CD14-positive monocyte (primary cell): ENCODE results near the gene ZEB2. TPM values are rescaled to one million over a fixed set of nuclear protein-coding genes. Genes with fewer than 3 reads are reported as not detected.

ENCODE experiments used
- DNase-seq, 3 donors: peaks; one replicate each; pipeline ENCODE4 v3.0.0-alpha.2; 2011 to 2022
- H2AFZ ChIP-seq: 2 replicates; pipeline ENCODE4 v1.6.0; 2012; ENCODE audit warnings: mild to moderate bottlenecking, low read depth, low read length, inconsistent platforms; ENCODE audit not compliant: insufficient read depth, poor library complexity, severe bottlenecking
- H3K27ac ChIP-seq, 2 donors: 1 replicate in 1 of 2; 2 replicates in 1 of 2; pipeline ENCODE4 v1.5.1; 2012 to 2013; ENCODE audit warnings: low read length in 2 of 2, control low read depth in 1 of 2, inconsistent platforms in 1 of 2, low read depth in 1 of 2, mild to moderate bottlenecking in 1 of 2
- H3K27me3 ChIP-seq, 2 donors: one replicate each; pipeline versions ENCODE4 v1.6.0 to v1.6.1; 2011 to 2013; ENCODE audit warnings: low read length in 2 of 2; ENCODE audit not compliant: control insufficient read depth in 2 of 2, insufficient read depth in 2 of 2
- H3K36me3 ChIP-seq, 2 donors: replicated peaks in 1 of 2; 1 replicate in 1 of 2; 2 replicates in 1 of 2; pipeline versions ENCODE4 v1.5.1 to v1.6.1; 2012 to 2013; ENCODE audit warnings: low read length in 2 of 2, control low read depth in 1 of 2, inconsistent platforms in 1 of 2, mild to moderate bottlenecking in 1 of 2; ENCODE audit not compliant: insufficient read depth in 2 of 2, control insufficient read depth in 1 of 2
- H3K4me1 ChIP-seq, 2 donors: 1 replicate in 1 of 2; 2 replicates in 1 of 2; pipeline versions ENCODE4 v1.5.1 to v1.6.1; 2012 to 2013; ENCODE audit warnings: low read length in 2 of 2, control low read depth in 1 of 2, inconsistent platforms in 1 of 2, mild to moderate bottlenecking in 1 of 2, moderate library complexity in 1 of 2; ENCODE audit not compliant: insufficient read depth in 2 of 2, control insufficient read depth in 1 of 2
- H3K4me2 ChIP-seq: replicated peaks from 2 replicates; pipeline ENCODE3; 2012; ENCODE audit warnings: low read length, moderate library complexity, mild to moderate bottlenecking; ENCODE audit not compliant: poor library complexity, severe bottlenecking; ENCODE audit errors: extremely low read depth
- H3K4me3 ChIP-seq, 3 experiments: fragments of 200-600 bp in 1 of 3; sonication (generic) in 1 of 3; replicated peaks in 1 of 3; 1 replicate in 2 of 3; 2 replicates in 1 of 3; pipeline ENCODE4 v1.5.1; 2011 to 2013; ENCODE audit warnings: low read length in 3 of 3, mild to moderate bottlenecking in 3 of 3, control low read depth in 2 of 3, low read depth in 2 of 3, inconsistent platforms in 1 of 3, moderate library complexity in 1 of 3
- H3K79me2 ChIP-seq: 2 replicates; pipeline ENCODE4 v1.6.0; 2012; ENCODE audit warnings: mild to moderate bottlenecking, control low read depth, inconsistent platforms, low read length, moderate library complexity; ENCODE audit not compliant: insufficient read depth
- H3K9ac ChIP-seq: 2 replicates; pipeline ENCODE4 v1.6.0; 2017; ENCODE audit warnings: low read length, mild to moderate bottlenecking; ENCODE audit not compliant: insufficient read depth, poor library complexity, severe bottlenecking
- H3K9me3 ChIP-seq, 2 donors: replicated peaks in 1 of 2; 1 replicate in 1 of 2; 2 replicates in 1 of 2; pipeline versions ENCODE4 v1.5.1 to v1.6.1; 2012 to 2013; ENCODE audit warnings: low read length in 2 of 2, control low read depth in 1 of 2; ENCODE audit not compliant: control insufficient read depth in 1 of 2, insufficient read depth in 1 of 2
- H4K20me1 ChIP-seq: 2 replicates; pipeline ENCODE4 v1.6.0; 2012; ENCODE audit warnings: mild to moderate bottlenecking, low read length, control low read depth, moderate library complexity; ENCODE audit not compliant: insufficient read depth
- H3K27ac Mint-ChIP-seq, 7 donors: one replicate each; pipeline ENCODE4 v1.8.0; 2020; ENCODE audit warnings: mild to moderate bottlenecking in 7 of 7, mixed read lengths in 7 of 7, moderate library complexity in 6 of 7, inconsistent platforms in 2 of 7
- H3K27me3 Mint-ChIP-seq, 3 donors: one replicate each; pipeline ENCODE4 v1.8.0; 2021 to 2022; ENCODE audit warnings: low read depth in 3 of 3, mild to moderate bottlenecking in 3 of 3, mixed read lengths in 3 of 3, moderate library complexity in 3 of 3, inconsistent platforms in 1 of 3
- H3K36me3 Mint-ChIP-seq, 2 donors: one replicate each; pipeline ENCODE4 v1.8.0; 2020; ENCODE audit warnings: mixed read lengths in 2 of 2, inconsistent platforms in 1 of 2, mild to moderate bottlenecking in 1 of 2
- H3K4me1 Mint-ChIP-seq: one replicate; pipeline ENCODE4 v1.8.0; 2020; ENCODE audit warnings: mild to moderate bottlenecking, mixed read lengths
- H3K4me3 Mint-ChIP-seq, 2 donors: one replicate each; pipeline ENCODE4 v1.8.0; 2020; ENCODE audit warnings: mild to moderate bottlenecking in 2 of 2, mixed read lengths in 2 of 2, moderate library complexity in 1 of 2
- H3K9me3 Mint-ChIP-seq, 7 donors: one replicate each; pipeline ENCODE4 v1.8.0; 2020 to 2022; ENCODE audit warnings: mixed read lengths in 7 of 7, mild to moderate bottlenecking in 6 of 7, moderate library complexity in 6 of 7, inconsistent platforms in 2 of 7
- CTCF ChIP-seq: fragments of 200-600 bp; IDR thresholded peaks from one replicate; pipeline ENCODE4 v1.8.0; 2022; ENCODE audit warnings: antibody characterized with exemption, mild to moderate bottlenecking
- WGBS: methylation state at CpG from one replicate; pipeline ENCODE4 v1.1.5; 2013; ENCODE audit warnings: missing lambda C conversion rate; ENCODE audit not compliant: insufficient coverage; 5-methylcytosine and 5-hydroxymethylcytosine counted together
- intact Hi-C, 2 donors: fragments of 100-400 bp; cut with micrococcal nuclease; formaldehyde crosslinking; loops; one replicate each; pipeline versions ENCODE4 v1.15.0 to v1.15.1; 2023
- polyA plus RNA-seq, 3 donors: library from polyadenylated mRNA; depleted of rRNA in 1 of 3; unstranded in 2 of 3; stranded (reverse) in 1 of 3; fragments of 300-500 nt in 2 of 3; fragments of >200 nt in 1 of 3; fragmentation: Illumina TruSeq in 2 of 3; gene quantifications; 1 replicate in 2 of 3; 2 replicates in 1 of 3; pipeline ENCODE4 v1.2.3, GENCODE V29; 2012 to 2021

Gene ZEB2
- polyA plus RNA-seq, 3 donors: 76.8 to 325 (median 93.8) TPM

GRCh38 chr2:144341538-144341937, 178.4 kb downstream of the ZEB2 start:
- no peaks in the 10 kb centered on the region for H3K4me1 Mint-ChIP-seq
- WGBS: 100% methylated on average over 1 of the region's 1 CpG
- H3K9ac ChIP-seq: no peak overlapping the region
- no peak overlapping the region for H3K27ac Mint-ChIP-seq
- no peak overlapping the region for H3K4me2 ChIP-seq
- no peaks in the 10 kb centered on the region for H3K79me2 ChIP-seq
- intact Hi-C loops: no loop called here
- H3K27ac ChIP-seq: no peak overlapping the region
- DNase-seq: no peak
- no peak overlapping the region for H2AFZ ChIP-seq
- H3K36me3 ChIP-seq: no peaks in the 10 kb centered on the region
- H3K9me3 ChIP-seq: no peaks in the 10 kb centered on the region
- H3K27me3 ChIP-seq: no peaks in the 10 kb centered on the region
- peaks cover 0 to 4% (median 0%) of the 10 kb centered on the region in 7 donors for H3K9me3 Mint-ChIP-seq
- no peak overlapping the region for H3K4me3 ChIP-seq
- H3K4me1 ChIP-seq: no peaks in the 10 kb centered on the region
- H3K36me3 Mint-ChIP-seq: no peaks in the 10 kb centered on the region
- no peaks in the 10 kb centered on the region for H4K20me1 ChIP-seq
- H3K4me3 Mint-ChIP-seq: no peak overlapping the region
- H3K27me3 Mint-ChIP-seq: peaks cover 0 to 3% (median 0%) of the 10 kb centered on the region in 3 donors
- TF ChIP-seq CTCF: no peak

GRCh38 chr2:144339048-144339447, 180.9 kb downstream of the ZEB2 start:
- H3K4me3 Mint-ChIP-seq: no peak overlapping the region
- H3K79me2 ChIP-seq: no peaks in the 10 kb centered on the region
- H3K4me1 Mint-ChIP-seq: no peaks in the 10 kb centered on the region
- no peaks in the 10 kb centered on the region for H3K36me3 ChIP-seq
- no peaks in the 10 kb centered on the region for H3K9me3 ChIP-seq
- H3K9ac ChIP-seq: no peak overlapping the region
- no peak overlapping the region for H2AFZ ChIP-seq
- H3K27me3 Mint-ChIP-seq: peaks cover 2 to 3% (median 3%) of the 10 kb centered on the region in 3 donors
- peaks cover 0 to 6% (median 0%) of the 10 kb centered on the region in 7 donors for H3K9me3 Mint-ChIP-seq
- H3K4me3 ChIP-seq: no peak overlapping the region
- TF ChIP-seq CTCF: no peak
- H3K27me3 ChIP-seq: peaks cover 0 to 2% of the 10 kb centered on the region in 2 donors
- H3K27ac ChIP-seq: no peak overlapping the region
- intact Hi-C loops: no loop called here
- no peaks in the 10 kb centered on the region for H4K20me1 ChIP-seq
- WGBS: no CpG with 5 or more reads among the region's 2 CpGs
- DNase-seq: no peak
- no peaks in the 10 kb centered on the region for H3K36me3 Mint-ChIP-seq
- no peak overlapping the region for H3K27ac Mint-ChIP-seq
- H3K4me2 ChIP-seq: no peak overlapping the region
- no peaks in the 10 kb centered on the region for H3K4me1 ChIP-seq
